COLO829 (cell line): ENCODE measurements around the gene TOR4A.

Experiments used
- DNase-seq: peaks from one replicate; pipeline ENCODE4 v3.0.0; 2012; ENCODE audit warnings: low spot score

The TOR4A gene

GRCh38 chr9:137277329-137278041 is at the start of gene TOR4A:
Gene TOR4A (plus strand): TSS chr9:137277726. CDS start chr9:137278690, 964 bp downstream.
- DNase-seq = no peak

- no peak for DNase-seq
Measured at GRCh38 chr9:137227853-137228505, 49.5 kb upstream of the TOR4A start.

GRCh38 chr9:137228506-137228967 is 49.0 kb upstream of the TOR4A start:
- no peak for DNase-seq

- DNase-seq = no peak
Measured at GRCh38 chr9:137228968-137229896, 48.3 kb upstream of the TOR4A start.

- no peak for DNase-seq
Measured at GRCh38 chr9:137229903-137230704, 47.4 kb upstream of the TOR4A start.

GRCh38 chr9:137230705-137231371 is 46.7 kb upstream of the TOR4A start, which contains the start of gene SLC34A3:
Gene SLC34A3 (plus strand): TSS chr9:137230901. CDS start chr9:137231703, 802 bp downstream.
- DNase-seq = no peak

GRCh38 chr9:137231372-137232039 is 46.0 kb upstream of the TOR4A start:
- DNase-seq = no peak

GRCh38 chr9:137232101-137232500 is 45.4 kb upstream of the TOR4A start:
- no peak for DNase-seq

GRCh38 chr9:137232510-137232909 is 45.0 kb upstream of the TOR4A start:
- DNase-seq = no peak

- DNase-seq = no peak
Measured at GRCh38 chr9:137233143-137233980, 44.2 kb upstream of the TOR4A start.

GRCh38 chr9:137234055-137234697 is 43.4 kb upstream of the TOR4A start:
- DNase-seq = no peak

- no peak for DNase-seq
Measured at GRCh38 chr9:137234758-137235423, 42.6 kb upstream of the TOR4A start.

GRCh38 chr9:137235424-137236237 is 41.9 kb upstream of the TOR4A start:
- DNase-seq = no peak

- DNase-seq = peak; percentile 88
Measured at GRCh38 chr9:137236238-137236935, 41.1 kb upstream of the TOR4A start.

GRCh38 chr9:137236936-137237421 is 40.5 kb upstream of the TOR4A start:
- DNase-seq = no peak
